ENCODE results near the gene TEX11.
"Not testable (repeated sequence)": the region's sequence is repeated elsewhere in the genome, so short reads cannot be mapped to it uniquely, and the experiment has no call there.

TEX11 gene

GRCh38 chrX:70769659-70770227, 138.8 kb downstream of the TEX11 start:
- no peaks in the 10 kb centered on the region for H3K9me3 ChIP-seq (ENCODE audit: control insufficient read depth, low read length)
- no peak overlapping the region for H3K4me3 ChIP-seq (ENCODE audit: insufficient read depth, low read depth, low read length, poor library complexity, severe bottlenecking)
- no peak for DNase-seq
- no peaks in the 10 kb centered on the region for H3K36me3 ChIP-seq (ENCODE audit: control insufficient read depth, insufficient read depth, low read length)
- no peaks in the 10 kb centered on the region for H3K4me1 ChIP-seq (ENCODE audit: control insufficient read depth, insufficient read depth, low read length, poor library complexity, severe bottlenecking)
- no peak overlapping the region for H3K27ac ChIP-seq (ENCODE audit: insufficient read depth, low read length, poor library complexity, severe bottlenecking)
- H3K27me3 ChIP-seq (replicated peaks; ENCODE audit: control insufficient read depth, insufficient read depth, low read length, poor library complexity, severe bottlenecking): no peaks in the 10 kb centered on the region

DNA sequence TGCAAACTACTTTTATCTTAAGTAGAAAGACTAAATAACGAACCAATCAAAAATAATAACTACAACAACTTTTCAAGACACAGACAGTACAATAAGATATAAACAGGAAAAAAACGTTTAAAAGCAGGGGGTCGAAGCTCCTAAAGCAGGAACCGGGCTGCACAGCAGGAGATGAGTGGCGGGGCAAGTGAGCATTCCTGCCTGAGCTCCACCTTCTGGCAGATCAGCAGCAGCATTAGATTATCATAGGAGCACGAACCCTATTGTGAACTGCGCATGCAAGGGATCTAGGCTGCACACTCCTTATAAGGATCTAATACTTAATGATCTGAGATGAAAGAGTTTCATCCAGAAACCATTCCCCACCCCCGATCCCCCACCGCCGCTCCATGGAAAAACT, 146.2 kb downstream of the TEX11 start:
- no peak for DNase-seq
- H3K36me3 ChIP-seq (ENCODE audit: control insufficient read depth, insufficient read depth, low read length): no peaks in the 10 kb centered on the region

DNA sequence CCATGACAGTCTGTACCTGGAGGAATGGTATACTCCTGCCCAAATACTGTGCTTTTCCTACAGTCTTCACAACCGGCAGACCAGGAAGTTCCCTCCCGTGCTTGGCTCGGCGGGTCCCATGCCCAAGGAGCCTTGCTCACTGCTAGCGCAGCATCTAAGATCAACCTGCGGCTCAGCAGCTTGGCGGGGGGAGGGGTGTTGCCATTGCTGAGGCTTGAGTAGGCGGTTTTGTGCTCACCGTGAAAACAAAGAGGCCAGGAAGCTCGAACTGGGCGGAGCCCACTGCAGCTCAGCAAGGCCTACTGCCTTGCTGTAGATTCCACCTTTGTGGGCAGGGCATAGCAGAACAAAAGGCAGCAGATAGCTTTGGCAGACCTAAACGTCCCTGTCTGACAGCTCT, 152.7 kb downstream of the TEX11 start:
- no peak overlapping the region for H3K4me3 ChIP-seq (ENCODE audit: insufficient read depth, low read depth, low read length, poor library complexity, severe bottlenecking)
- no peaks in the 10 kb centered on the region for H3K27me3 ChIP-seq (replicated peaks; ENCODE audit: control insufficient read depth, insufficient read depth, low read length, poor library complexity, severe bottlenecking)
- DNase-seq: peak in 1 of 3 donors; percentile 18
- H3K27ac ChIP-seq (ENCODE audit: insufficient read depth, low read length, poor library complexity, severe bottlenecking): no peak overlapping the region
- H3K9me3 ChIP-seq (ENCODE audit: control insufficient read depth, low read length): no peaks in the 10 kb centered on the region
- no peaks in the 10 kb centered on the region for H3K4me1 ChIP-seq (ENCODE audit: control insufficient read depth, insufficient read depth, low read length, poor library complexity, severe bottlenecking)
- H3K36me3 ChIP-seq (ENCODE audit: control insufficient read depth, insufficient read depth, low read length): no peaks in the 10 kb centered on the region

More for the DNA sequence above, 146.2 kb downstream of the TEX11 start:
- H3K4me3 ChIP-seq (ENCODE audit: insufficient read depth, low read depth, low read length, poor library complexity, severe bottlenecking): no peak overlapping the region
- no peaks in the 10 kb centered on the region for H3K27me3 ChIP-seq (replicated peaks; ENCODE audit: control insufficient read depth, insufficient read depth, low read length, poor library complexity, severe bottlenecking)
- H3K4me1 ChIP-seq (ENCODE audit: control insufficient read depth, insufficient read depth, low read length, poor library complexity, severe bottlenecking): no peaks in the 10 kb centered on the region
- no peaks in the 10 kb centered on the region for H3K9me3 ChIP-seq (ENCODE audit: control insufficient read depth, low read length)
- H3K27ac ChIP-seq (ENCODE audit: insufficient read depth, low read length, poor library complexity, severe bottlenecking): no peak overlapping the region

DNA sequence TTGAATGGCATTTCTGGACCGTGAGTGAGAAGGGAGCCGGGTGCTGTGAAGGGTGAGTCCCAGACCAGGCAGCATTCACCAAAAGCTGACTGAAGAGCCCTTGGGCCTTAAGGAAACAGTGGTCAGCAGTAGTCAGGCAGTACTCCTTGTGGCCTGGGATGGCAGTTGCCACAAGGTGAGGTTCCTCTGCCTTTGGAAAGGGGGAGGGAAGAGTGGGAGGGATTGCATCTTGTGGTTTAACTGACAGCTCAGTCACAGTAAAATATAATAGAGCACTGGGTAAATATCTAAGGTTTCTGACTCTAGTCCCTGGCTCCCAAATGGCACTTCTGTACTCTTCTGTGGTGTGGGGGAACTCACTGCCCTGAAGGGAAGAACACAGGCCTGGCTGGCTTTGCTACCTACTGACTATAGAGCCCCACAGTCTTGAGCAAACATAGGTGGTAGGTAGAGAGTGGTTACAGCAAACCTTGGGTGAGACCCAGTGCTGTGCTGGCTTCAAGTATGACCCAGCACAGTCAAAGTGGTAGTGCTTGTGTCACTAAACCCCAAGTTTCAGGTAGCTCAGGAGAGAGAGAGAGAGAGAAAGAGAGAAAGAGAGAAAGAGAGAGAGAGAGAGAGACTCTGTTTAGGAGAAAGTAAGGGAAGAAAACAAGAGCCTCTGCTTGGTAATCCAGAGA, 154.2 kb downstream of the TEX11 start:
- DNase-seq: no peak
- Histone ChIP-seq H3K4me1 (ENCODE audit: control insufficient read depth, insufficient read depth, low read length, poor library complexity, severe bottlenecking) (no peaks in the 10 kb centered on the region), H3K27ac (ENCODE audit: insufficient read depth, low read length, poor library complexity, severe bottlenecking) (no peak overlapping the region), H3K36me3 (ENCODE audit: control insufficient read depth, insufficient read depth, low read length) (no peaks in the 10 kb centered on the region), H3K27me3 (replicated peaks; ENCODE audit: control insufficient read depth, insufficient read depth, low read length, poor library complexity, severe bottlenecking) (no peaks in the 10 kb centered on the region), H3K4me3 (ENCODE audit: insufficient read depth, low read depth, low read length, poor library complexity, severe bottlenecking) (no peak overlapping the region), H3K9me3 (ENCODE audit: control insufficient read depth, low read length) (no peaks in the 10 kb centered on the region)

DNA sequence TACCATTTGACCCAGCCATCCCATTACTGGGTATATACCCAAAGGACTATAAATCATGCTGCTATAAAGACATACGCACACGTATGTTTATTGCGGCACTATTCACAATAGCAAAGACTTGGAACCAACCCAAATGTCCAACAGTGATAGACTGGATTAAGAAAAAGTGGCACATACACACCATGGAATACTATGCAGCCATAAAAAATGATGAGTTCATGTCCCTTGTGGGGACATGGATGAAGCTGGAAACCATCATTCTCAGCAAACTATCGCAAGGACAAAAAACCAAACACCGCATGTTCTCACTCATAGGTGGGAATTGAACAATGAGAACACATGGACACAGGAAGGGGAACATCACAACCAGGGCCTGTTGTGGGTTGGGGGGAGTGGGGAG, 174.7 kb downstream of the TEX11 start:
- not testable (repeated sequence) for H3K9me3 ChIP-seq (ENCODE audit: control insufficient read depth, low read length); DNase-seq

GRCh38 chrX:70727961-70728360, 180.6 kb downstream of the TEX11 start:
- H3K27me3 ChIP-seq (replicated peaks; ENCODE audit: control insufficient read depth, insufficient read depth, low read length, poor library complexity, severe bottlenecking); H3K4me3 ChIP-seq (ENCODE audit: insufficient read depth, low read depth, low read length, poor library complexity, severe bottlenecking); DNase-seq; H3K9me3 ChIP-seq (ENCODE audit: control insufficient read depth, low read length); H3K4me1 ChIP-seq (ENCODE audit: control insufficient read depth, insufficient read depth, low read length, poor library complexity, severe bottlenecking); H3K36me3 ChIP-seq (ENCODE audit: control insufficient read depth, insufficient read depth, low read length); H3K27ac ChIP-seq (ENCODE audit: insufficient read depth, low read length, poor library complexity, severe bottlenecking): not testable (repeated sequence)

More for the DNA sequence above, 174.7 kb downstream of the TEX11 start:
- not testable (repeated sequence) for H3K27me3 ChIP-seq (replicated peaks; ENCODE audit: control insufficient read depth, insufficient read depth, low read length, poor library complexity, severe bottlenecking); H3K4me3 ChIP-seq (ENCODE audit: insufficient read depth, low read depth, low read length, poor library complexity, severe bottlenecking); H3K36me3 ChIP-seq (ENCODE audit: control insufficient read depth, insufficient read depth, low read length); H3K4me1 ChIP-seq (ENCODE audit: control insufficient read depth, insufficient read depth, low read length, poor library complexity, severe bottlenecking); H3K27ac ChIP-seq (ENCODE audit: insufficient read depth, low read length, poor library complexity, severe bottlenecking)

DNA sequence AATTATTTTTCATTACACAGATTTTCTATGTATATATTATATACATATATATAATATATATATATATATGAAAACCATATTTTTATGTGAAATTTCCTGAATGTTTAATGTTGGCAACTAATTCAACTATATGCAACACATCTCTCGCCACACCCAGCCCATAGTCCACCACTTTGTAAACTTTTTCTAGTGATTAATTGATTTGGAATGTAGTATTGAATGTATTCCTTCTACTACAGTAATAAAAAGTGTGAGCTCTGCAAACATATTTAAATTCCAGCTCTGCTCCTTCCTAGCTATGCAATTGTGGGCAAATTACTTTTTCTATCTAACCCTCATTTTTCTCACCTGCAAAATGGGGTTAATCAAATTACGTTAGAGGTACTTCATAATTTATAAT, 187.8 kb downstream of the TEX11 start:
- DNase-seq: no peak
- no peak overlapping the region for H3K27ac ChIP-seq (ENCODE audit: insufficient read depth, low read length, poor library complexity, severe bottlenecking)
- no peaks in the 10 kb centered on the region for H3K36me3 ChIP-seq (ENCODE audit: control insufficient read depth, insufficient read depth, low read length)
- H3K27me3 ChIP-seq (replicated peaks; ENCODE audit: control insufficient read depth, insufficient read depth, low read length, poor library complexity, severe bottlenecking): no peaks in the 10 kb centered on the region
- no peaks in the 10 kb centered on the region for H3K4me1 ChIP-seq (ENCODE audit: control insufficient read depth, insufficient read depth, low read length, poor library complexity, severe bottlenecking)
- no peaks in the 10 kb centered on the region for H3K9me3 ChIP-seq (ENCODE audit: control insufficient read depth, low read length)
- H3K4me3 ChIP-seq (ENCODE audit: insufficient read depth, low read depth, low read length, poor library complexity, severe bottlenecking): no peak overlapping the region

DNA sequence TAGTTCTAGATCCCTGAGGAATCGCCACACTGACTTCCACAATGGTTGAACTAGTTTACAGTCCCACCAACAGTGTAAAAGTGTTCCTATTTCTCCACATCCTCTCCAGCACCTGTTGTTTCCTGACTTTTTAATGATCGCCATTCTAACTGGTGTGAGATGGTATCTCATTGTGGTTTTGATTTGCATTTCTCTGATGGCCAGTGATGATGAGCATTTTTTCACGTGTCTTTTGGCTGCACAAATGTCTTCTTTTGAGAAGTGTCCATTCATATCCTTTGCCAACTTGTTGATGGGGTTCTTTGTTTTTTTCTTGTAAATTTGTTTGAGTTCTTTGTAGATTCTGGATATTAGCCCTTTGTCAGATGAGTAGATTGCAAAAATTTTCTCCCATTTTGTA, 197.2 kb downstream of the TEX11 start:
- not testable (repeated sequence) for H3K27me3 ChIP-seq (replicated peaks; ENCODE audit: control insufficient read depth, insufficient read depth, low read length, poor library complexity, severe bottlenecking); H3K27ac ChIP-seq (ENCODE audit: insufficient read depth, low read length, poor library complexity, severe bottlenecking); H3K9me3 ChIP-seq (ENCODE audit: control insufficient read depth, low read length); H3K36me3 ChIP-seq (ENCODE audit: control insufficient read depth, insufficient read depth, low read length); H3K4me1 ChIP-seq (ENCODE audit: control insufficient read depth, insufficient read depth, low read length, poor library complexity, severe bottlenecking); DNase-seq; H3K4me3 ChIP-seq (ENCODE audit: insufficient read depth, low read depth, low read length, poor library complexity, severe bottlenecking)

GRCh38 chrX:70694339-70695122, 214.0 kb downstream of the TEX11 start:
- Histone ChIP-seq H3K9me3 (ENCODE audit: control insufficient read depth, low read length) (no peaks in the 10 kb centered on the region), H3K27me3 (replicated peaks; ENCODE audit: control insufficient read depth, insufficient read depth, low read length, poor library complexity, severe bottlenecking) (no peaks in the 10 kb centered on the region), H3K36me3 (ENCODE audit: control insufficient read depth, insufficient read depth, low read length) (no peaks in the 10 kb centered on the region), H3K4me3 (ENCODE audit: insufficient read depth, low read depth, low read length, poor library complexity, severe bottlenecking) (no peak overlapping the region), H3K27ac (ENCODE audit: insufficient read depth, low read length, poor library complexity, severe bottlenecking) (no peak overlapping the region), H3K4me1 (ENCODE audit: control insufficient read depth, insufficient read depth, low read length, poor library complexity, severe bottlenecking) (no peaks in the 10 kb centered on the region)
- DNase-seq: no peak

GRCh38 chrX:70679455-70679854, 229.1 kb downstream of the TEX11 start:
- H3K4me3 ChIP-seq (ENCODE audit: insufficient read depth, low read depth, low read length, poor library complexity, severe bottlenecking); H3K36me3 ChIP-seq (ENCODE audit: control insufficient read depth, insufficient read depth, low read length); DNase-seq; H3K9me3 ChIP-seq (ENCODE audit: control insufficient read depth, low read length); H3K27me3 ChIP-seq (replicated peaks; ENCODE audit: control insufficient read depth, insufficient read depth, low read length, poor library complexity, severe bottlenecking); H3K27ac ChIP-seq (ENCODE audit: insufficient read depth, low read length, poor library complexity, severe bottlenecking); H3K4me1 ChIP-seq (ENCODE audit: control insufficient read depth, insufficient read depth, low read length, poor library complexity, severe bottlenecking): not testable (repeated sequence)

All from effector memory CD4-positive, alpha-beta T cell (primary cell).